HG03280 (cell line): ENCODE data around the gene STRN4.
"Not testable (repeated sequence)": the region's sequence is repeated elsewhere in the genome, so short reads cannot be mapped to it uniquely, and the experiment has no call there.

Source experiments
- ATAC-seq: cut with Tn5 transposase; IDR thresholded peaks from one replicate; pipeline ENCODE4 v1.9.1; 2021; ENCODE audit warnings: mild to moderate bottlenecking, moderate library complexity; ENCODE audit not compliant: unreplicated experiment

The STRN4 gene

DNA sequence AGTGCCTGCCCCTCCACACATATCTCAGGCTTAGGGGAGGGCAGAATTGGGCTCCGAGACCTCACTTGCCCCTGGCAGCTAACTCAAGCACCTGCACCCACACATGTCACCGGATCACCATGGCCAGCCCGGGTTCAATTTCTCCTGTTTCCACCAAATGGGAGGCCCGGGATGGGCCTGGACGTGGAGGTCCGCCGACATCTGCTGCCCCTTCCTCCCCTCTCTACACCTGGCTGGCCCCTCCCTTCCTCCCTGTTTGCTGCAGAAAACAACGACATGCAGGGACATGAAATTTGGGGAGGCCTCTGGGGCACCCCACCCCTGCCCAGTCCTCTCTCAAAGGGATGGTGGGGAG, 30.7 kb downstream of the STRN4 start:
- ATAC-seq: no peak

DNA sequence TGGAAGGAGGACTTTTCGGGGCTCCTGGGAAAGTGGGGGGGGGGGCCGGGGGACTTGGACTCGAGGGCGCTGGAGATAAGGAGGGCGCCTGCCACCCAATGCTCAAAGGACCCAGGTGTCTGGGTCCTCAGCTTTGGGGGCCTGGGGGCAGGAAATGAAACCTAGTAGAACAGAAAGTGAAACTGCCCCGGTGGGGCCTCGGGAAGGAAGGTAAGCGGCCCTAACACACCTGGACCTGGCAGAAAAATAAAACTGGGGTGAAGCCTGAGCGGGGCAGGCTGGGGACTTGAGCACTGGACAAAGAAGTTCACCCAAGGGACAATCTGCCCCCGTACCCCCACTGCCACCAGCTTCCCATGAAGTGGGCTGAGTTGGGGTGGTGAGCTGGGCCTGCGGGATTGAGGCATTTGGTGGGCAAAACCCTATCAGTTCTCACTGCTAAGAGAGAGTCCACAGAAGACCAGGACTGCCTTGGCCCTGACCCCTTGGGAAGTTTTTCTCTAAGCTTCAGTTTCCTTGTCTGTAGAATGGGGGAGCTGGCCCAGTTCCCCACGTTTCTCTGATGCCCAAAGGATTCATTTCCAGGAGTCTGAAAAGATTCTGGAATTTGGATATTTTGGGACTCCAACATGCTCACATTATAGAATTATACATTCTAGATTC, 31.7 kb downstream of the STRN4 start:
- ATAC-seq: no peak

DNA sequence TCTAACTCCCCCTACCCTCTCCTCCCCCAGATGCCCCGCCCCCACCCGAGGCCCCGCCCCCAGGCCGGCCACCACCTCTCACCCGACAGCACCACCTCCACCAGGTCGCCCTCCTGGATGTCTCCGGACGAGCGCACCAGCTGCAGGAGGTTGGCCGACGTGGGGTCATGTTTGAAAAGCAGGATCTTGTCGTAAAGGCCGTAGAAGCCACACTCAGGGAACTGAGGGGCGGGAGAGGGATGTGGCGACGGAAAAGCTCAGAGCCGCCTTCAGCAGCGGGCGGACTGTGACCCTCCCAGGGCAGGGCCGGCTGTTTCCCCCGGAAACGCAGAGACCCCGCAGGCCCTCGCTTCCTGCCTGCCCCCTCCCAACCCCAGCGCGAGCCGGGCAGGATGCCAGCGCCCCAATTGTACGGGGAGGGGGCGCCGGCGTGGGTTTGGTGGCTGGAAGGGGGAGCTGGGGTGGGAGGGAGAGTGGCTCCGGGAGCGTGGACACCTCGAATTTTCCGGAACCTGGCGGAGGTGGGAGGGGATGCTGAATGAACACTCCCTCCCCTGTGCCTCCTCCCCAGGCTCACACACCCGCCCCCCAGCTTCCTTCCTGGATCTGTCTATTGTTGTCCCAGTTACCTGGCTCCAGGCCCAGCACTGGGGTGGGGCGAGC, 32.3 kb downstream of the STRN4 start:
- ATAC-seq: no peak

DNA sequence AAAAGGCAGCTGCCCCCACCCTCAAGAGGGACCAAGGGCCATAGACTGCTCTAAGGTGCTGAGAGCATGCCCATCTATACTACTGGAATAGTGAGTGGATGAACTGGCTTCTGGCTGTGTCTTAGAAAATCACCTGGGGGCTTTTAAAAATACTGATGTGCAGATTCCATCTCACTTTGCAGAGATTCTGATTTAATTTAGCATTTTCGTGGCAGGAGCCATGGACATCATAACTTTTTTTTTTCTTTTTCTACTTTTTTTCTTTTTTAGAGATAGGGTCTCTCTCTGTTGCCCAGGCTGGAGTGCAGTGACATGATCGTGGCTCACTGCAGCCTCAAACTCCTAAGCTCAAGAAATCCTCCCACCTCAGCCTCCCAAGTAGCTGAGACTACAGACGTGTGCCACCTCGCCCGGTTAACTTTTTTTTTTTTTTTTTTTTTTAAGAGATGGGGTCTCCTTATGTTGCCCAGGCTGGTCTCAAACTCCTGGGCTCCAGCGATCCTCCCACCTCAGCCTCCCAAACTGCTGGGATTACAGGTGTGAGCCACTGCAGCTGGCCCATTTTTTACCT, 33.4 kb downstream of the STRN4 start:
- ATAC-seq: not testable (repeated sequence)

DNA sequence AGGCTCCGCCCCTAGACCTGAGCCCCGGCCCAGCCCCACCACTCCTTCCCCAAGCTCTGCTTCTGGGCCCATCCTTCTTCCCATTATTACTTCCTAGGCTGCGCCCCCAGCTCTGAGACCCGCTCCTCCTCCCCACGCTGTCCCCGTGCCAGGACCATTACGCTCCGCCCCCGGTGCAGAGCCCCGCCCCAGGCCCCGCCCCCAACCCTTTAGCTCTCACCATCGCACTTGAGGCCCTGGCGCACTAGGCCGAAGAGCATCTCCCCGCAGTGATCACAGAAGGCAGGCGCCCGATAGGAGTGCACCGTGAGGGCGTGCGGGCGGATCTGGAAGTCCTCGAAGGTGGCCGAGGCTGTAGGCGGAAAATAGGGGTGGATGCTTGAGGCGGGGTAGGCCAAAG, 35.6 kb downstream of the STRN4 start:
- ATAC-seq: no peak

DNA sequence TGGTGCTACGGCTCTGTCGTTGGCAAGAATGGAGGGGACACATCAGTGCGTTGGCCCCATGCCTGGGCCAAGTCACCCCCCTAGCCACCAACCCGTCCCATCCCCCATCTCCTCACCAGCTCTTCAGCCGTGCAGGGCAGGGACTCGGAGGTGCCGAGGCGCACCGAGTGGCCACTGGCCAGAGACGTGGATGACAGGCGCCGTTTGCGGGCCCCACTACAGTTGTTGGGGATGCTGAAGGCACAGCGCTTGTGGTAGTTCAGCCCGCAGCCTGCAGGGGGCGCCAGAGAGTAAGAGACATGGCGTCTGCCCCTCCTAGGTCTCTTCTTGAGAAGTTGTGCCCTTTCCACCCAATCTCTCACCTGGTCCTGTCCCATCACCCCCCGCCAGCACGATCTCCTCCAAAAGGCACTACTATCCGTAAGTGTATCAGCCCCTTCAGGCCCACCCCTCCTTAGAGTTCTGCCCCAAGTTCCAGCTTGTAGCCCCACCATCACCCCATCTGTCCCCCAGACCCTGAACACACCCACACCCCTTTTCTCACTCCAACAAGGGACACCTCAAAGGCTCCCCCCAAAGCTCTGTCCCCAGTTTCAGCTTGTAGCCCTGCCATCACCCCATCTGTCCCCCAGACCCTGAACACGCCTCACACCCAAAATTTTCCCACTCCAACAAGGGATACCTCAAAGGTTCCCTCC, 41.7 kb downstream of the STRN4 start:
- ATAC-seq: no peak

DNA sequence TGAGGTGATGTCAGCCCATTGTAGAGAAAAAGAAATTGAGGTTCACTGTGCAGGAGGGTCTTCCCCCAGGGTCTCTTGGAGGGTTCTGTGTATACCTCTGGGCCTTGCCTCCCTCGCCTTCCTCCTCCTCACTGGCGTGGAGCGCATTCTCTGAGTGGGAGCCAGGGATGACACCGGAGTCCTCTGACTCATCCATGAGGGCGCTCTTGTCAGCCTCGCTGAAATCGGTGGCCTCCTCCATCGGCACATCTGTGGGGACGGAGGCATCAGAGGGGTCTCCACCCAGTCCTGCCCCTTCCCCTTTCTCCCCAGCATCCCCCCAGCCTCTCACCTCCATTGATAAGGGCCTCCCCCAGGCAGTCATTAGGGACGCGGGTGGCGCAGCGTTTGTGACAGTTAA, 45.5 kb downstream of the STRN4 start:
- no peak for ATAC-seq

DNA sequence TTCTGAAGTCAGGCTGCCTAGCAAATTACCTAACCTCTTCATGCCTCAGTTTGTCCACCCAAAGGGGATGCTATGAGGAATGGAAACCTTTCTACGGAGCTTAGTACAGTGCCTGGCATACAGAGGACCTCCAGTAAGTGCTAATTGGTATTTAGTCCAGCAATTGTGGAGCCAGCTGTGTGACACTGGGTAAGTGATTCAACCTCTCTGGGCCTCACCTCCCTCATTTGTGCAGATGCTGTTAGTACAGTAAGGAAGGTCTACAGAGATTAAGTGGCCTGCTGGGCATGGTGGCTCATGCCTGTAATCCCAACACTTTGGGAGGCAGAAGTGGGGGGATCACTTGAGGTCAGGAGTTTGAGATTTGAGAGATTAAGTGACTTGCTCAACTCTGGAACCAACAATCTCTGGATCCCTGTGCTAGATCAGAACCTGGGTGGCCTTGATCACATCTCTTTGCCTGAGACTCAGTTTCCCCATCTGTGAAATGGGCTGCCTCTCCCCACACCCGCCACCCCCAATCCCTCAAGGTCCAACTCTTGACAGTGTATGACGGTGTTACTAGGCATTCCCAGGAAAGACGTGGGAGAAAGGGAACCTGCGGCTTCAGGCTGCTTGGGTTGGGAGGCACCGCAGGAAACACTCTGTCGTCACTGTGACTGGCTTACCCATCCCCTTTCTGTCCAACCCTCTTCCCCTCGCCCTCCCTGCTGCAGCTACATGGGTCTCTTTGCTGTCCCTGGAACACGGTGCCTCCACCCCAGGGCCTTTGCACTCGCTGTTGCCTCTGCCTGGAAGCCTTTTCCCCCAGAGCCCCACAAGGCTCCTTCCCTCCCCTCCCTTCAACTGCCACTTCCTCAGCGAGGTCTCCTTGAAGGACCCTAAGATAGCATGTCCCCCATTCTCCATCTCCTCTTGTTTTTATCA, 47.6 kb downstream of the STRN4 start:
- ATAC-seq: no peak

DNA sequence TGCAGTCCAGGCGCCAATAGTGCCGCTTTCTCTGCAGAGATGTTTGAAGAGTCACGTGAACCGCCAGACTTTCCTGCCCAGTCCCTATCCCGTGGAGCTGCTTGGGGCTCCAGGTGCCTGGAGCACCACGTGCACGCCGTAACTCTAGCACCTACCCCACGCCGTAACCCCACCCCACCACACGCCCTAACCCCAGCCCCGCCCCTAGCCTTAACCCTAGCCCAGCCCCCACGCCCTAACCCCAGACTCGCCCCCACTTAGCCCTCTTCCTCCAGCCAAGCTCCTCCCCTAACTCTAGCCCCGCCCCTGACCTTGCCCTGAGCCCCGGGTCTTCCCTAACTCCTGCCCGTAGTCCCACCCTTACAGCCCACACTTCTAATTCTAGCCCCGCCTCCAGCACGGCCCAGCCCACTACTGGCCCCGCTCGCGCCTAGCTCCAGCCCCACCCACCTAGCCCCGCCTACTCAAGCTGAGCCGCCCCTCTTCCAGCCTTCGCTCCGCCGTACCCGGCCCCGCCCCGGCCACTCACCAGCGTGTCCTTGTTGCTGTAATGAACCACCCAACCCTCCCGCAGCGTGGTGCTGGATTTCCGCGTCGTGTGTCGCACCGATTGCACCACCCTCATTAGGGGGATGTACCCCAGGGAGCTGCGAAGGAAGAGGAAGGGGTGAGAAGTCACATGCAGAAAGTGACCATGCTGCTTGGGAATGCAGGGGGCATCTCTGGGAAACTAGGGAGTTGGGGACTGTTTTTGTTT, 48.9 kb downstream of the STRN4 start:
- ATAC-seq: no peak

DNA sequence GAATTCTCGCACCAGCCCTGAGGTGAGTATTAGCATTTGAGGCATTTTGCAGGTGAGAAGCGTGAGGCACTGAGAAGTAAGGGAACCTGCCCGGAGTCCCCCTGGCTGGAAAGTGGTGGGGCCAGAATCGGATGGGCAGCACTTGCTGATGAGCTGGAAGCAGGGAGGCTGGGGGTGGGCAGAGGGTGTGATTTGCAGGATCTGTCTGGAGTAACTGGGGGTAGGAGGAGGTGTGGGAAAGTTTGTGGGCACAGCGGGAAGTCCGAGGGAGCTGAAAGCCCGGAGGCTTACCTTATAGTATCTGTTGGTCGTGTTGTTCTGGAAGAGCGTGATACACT, 49.4 kb downstream of the STRN4 start:
- ATAC-seq: no peak

DNA sequence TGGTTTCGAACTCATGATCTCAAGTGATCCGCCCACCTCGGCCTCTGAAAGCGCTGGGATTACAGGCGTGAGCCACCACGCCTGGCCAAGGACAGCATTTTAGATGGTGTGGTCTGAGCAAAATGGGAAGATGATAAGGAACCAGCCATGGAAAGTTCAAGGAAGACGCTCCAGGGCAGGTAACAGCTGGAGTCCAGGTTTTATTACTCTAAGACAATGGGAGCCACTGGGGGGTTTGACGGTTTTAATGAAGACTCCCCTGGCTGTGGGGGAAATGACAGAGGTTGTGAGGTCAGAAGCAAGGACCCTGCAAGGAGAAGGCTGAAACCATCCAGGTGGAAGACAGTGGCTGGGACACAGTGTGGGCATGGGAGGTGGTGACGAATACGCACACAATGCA, 50.2 kb downstream of the STRN4 start:
- no peak for ATAC-seq

DNA sequence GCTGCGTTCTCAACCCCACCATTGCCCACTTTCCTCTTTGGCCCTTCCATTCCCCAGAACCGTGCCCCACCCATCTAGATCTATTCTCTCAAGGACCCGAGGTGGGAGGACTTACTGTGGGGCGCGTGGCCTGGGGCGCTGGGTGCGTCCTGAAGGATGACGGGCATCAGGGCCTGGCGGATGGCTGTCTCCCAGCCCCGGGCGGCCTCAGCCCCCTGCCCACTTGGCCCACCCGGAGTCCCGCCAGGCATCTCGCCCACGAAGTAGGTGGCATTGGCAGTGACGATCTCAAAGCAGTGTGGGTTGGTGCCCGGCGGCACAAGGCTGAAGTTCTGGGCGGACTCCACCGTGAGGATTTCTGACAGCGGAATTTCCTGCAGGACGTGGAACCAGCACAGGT, 52.5 kb downstream of the STRN4 start:
- ATAC-seq: no peak

DNA sequence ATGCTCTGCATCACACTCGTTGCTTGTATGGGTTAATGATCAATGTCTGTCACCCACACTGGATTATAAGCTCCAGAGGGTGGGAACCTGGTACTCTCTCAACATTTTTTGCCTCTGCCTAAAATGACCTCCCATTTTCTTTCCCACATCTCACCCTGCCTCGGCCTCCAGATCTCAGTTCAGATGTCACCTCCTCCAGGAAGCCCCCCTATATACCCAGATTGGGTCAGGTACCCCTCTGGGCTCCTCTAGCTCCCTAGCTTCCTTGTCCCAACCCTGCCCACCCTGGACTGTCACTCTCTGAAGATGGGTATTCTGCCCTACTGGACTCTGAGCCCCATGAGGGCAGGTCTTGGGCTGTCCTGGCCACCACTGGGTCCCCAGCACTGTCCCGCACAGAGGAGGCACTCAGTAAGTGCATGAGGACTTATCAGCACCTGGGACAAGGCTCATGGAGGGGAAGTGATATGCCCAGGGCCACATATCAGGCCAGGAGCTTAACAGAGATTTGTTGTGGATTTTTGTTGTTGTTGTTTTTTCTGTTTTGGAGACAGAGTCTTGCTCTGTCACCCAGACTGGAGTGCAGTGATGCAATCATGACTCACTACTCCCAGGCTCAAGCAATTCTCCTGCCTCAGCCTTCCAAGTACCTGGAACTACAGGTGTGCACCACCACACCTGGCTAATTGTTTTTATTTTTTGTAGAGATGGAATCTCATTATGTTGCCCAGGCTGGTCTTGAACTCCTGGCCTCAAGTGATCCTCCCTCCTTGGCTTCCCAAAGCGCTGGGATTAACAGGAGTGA, 53.1 kb downstream of the STRN4 start:
- ATAC-seq: no peak

DNA sequence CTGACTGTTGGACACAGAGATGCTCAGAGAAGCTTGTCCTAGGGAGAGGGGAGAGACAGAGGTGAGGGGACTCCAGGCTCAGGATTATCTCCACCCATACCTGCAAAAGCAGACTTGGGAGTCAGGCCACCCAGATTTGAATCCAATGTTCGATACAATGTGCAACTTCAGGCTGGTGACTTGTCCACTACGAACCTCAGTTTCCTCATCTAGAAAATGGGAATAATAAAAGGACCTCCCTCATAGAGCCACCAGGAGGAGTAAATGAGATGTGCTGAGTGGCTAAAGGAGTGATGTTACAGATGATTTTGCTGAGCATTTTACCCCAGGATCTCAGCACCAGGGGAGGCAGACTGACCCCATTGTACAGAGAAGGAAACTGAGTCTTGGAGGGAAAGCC, 54.3 kb downstream of the STRN4 start:
- ATAC-seq: no peak

DNA sequence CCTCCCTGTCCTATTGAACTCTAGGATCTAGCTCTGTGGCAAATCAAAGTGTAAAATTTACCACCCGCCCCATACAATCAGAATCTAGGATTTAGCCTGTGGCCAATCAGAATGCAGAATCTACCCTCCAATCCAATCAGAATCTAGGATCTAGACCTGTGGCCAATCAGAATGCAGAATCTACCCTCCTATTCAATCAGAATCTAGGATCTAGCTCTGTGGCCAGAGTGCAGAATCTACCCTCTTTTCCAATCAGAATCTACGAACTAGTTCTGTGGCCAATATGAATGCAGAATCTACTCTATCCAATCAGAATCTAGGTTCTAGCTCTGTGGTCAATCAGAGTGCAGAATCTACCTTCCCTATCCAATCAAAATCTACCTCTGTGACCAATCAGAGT, 55.1 kb downstream of the STRN4 start:
- ATAC-seq: no peak

DNA sequence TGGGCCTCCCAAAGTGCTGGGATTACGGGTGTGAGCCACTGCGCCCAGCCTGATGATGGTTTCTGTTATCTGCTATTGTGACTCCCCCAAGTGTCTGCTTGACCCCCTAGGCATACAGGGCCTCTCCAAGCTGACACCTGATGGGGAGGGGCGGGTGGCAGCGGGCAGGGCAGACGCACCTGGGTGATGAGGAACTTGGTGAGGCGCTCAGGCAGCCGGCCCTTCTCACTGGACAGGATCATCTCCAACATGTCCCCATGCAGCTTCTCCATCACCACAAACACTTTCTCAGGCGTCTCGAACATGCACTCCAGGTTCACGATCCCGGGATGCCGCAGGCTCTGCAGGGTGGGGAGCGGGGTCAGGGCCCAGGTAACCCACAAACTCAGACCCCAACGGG, 56.9 kb downstream of the STRN4 start:
- ATAC-seq: no peak

DNA sequence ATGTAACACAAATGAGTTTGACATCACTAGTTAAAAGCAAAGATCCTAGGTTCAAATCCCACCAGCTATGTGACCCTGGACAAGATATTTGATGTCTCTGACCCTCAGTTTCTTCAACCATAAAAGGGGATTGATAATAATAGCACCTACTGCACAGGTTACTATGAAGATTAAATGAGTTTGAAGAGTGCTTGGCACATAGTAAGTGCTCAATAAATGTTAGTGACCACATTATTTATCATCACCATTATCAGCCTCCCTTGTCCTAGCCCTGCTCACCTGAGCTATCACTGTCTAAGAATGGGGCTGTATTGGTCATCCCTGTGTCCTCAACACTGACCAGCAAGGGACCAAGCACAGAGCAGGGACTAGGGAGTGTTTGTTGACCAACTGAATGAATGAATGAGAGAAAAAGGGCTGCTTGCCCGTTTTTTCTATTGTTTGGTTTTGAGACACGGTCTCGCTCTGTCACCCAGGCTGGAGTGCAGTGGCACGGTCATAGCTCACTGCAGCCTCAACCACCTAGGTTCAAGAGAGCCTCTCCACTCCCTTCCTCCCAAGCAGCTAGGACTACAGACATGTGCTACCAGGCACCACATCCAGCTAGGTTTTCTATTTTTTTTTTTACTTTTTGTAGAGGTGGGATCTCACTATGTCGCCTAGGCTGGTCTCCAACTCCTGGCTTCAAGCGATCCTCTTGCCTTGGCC, 58.7 kb downstream of the STRN4 start:
- no peak for ATAC-seq

DNA sequence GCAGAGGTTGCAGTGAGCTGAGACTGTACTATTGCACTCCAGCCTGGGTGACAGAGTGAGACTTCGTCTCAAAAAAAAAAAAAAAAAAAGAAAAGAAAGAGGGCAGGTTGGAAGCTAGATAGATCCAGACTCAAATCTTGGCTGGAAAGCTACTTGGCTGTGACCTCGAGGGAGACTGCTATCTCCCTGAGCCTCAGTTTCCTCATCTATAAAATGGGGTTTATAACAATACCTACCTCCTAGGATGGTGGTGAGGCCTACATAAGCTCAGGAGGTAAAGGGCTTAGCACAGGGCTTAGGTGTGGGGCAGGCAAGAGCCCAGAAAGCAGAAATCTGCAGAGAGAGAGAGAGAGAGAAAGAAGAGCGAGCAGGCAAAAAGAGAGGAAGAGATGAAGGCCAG, 61.1 kb downstream of the STRN4 start:
- ATAC-seq: no peak

DNA sequence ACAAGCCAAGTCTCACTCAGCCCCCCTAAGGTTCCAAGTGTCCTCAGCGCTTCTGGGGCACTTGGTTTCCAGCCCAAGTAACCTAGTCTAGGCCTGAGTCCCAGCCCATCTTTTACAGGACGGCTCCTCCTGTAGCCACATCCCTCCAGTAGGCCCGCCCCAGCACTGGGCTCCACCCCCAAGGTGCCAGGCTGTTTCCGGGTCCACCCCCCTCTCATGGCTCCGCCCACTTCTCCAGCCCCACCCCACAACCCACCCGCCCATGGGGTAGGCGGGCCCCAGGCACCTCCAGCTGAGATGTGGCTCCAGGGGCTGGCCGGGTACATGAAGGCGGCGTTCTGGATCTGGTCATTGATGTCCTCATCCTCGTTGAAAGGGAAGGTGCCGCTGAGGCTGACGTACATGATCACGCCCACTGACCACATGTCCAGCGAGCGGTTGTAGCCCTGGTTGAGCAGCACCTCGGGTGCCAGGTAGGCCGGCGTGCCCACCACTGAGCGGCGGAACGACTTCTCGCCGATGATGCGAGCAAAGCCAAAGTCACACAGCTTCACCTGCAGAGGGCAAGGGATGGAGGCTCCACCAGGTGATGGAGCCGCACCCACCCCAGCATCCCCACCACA, 68.0 kb downstream of the STRN4 start:
- no peak for ATAC-seq
